GM10266 (cell line): ENCODE data around the gene COASY.
"Not testable (repeated sequence)": the region's sequence is repeated elsewhere in the genome, so short reads cannot be mapped to it uniquely, and the experiment has no call there.

ENCODE experiments used
- DNase-seq: peaks from one replicate; pipeline ENCODE4 v3.0.0; 2012; ENCODE audit errors: extremely low spot score
- CTCF ChIP-seq: IDR thresholded peaks from 2 replicates; pipeline ENCODE4 v1.5.1; 2012; ENCODE audit warnings: mild to moderate bottlenecking, low read depth; ENCODE audit not compliant: control insufficient read depth, insufficient read depth; ENCODE audit errors: missing control alignments

The COASY gene

GRCh38 chr17:42547698-42548069, 14.3 kb upstream of the COASY start:
- TF ChIP-seq CTCF: no peak
- no peak for DNase-seq

GRCh38 chr17:42548070-42548837, 13.7 kb upstream of the COASY start:
- TF ChIP-seq CTCF: peak; percentile 79
- DNase-seq: peak; percentile 93

GRCh38 chr17:42548993-42549755, 12.8 kb upstream of the COASY start:
- DNase-seq: no peak
- no peak for TF ChIP-seq CTCF

- DNase-seq: not testable (repeated sequence)
Measured at GRCh38 chr17:42552736-42553135, 9.2 kb upstream of the COASY start, which contains the start of gene HSD17B1. HSD17B1 (plus strand) TSS chr17:42552923; CDS start chr17:42552934, 11 bp downstream.

GRCh38 chr17:42553161-42553818, 8.7 kb upstream of the COASY start:
- TF ChIP-seq CTCF: no peak
- no peak for DNase-seq

- no peak for DNase-seq
Measured at GRCh38 chr17:42553866-42554249, 8.1 kb upstream of the COASY start.

More at GRCh38 chr17:42553866-42554249, 8.1 kb upstream of the COASY start:
- TF ChIP-seq CTCF: peak; percentile 0
